Lung (tissue), 12 donors: Measurements from ENCODE around the gene CHIC1. TPM values are rescaled to one million over a fixed set of nuclear protein-coding genes. Genes with fewer than 3 reads are reported as not detected.
"Not testable (repeated sequence)": the region's sequence is repeated elsewhere in the genome, so short reads cannot be mapped to it uniquely, and the experiment has no call there.

ENCODE experiments used
- ATAC-seq: fragments of 200-7000 bp; cut with Tn5 transposase; one replicate; pipeline ENCODE4 v1.9.1; 2020; ENCODE audit warnings: moderate number of reproducible peaks; ENCODE audit not compliant: insufficient read depth, low FRiP score
- DNase-seq, 3 donors: peaks; one replicate each; pipeline ENCODE4 v3.0.0-alpha.2; 2013 to 2017
- H3K27ac ChIP-seq, 2 donors: one replicate each; pipeline ENCODE4 v1.5.1; 2013; ENCODE audit warnings: mild to moderate bottlenecking in 2 of 2, moderate library complexity in 2 of 2, control low read depth in 1 of 2, inconsistent platforms in 1 of 2, low read depth in 1 of 2, low read length in 1 of 2
- H3K27me3 ChIP-seq, 3 donors: one replicate each; pipeline ENCODE4 v1.5.1; 2013; ENCODE audit warnings: low read length in 2 of 3; ENCODE audit not compliant: control insufficient read depth in 3 of 3, insufficient read depth in 3 of 3
- H3K36me3 ChIP-seq, 4 donors: one replicate each; pipeline ENCODE4 v1.5.1; 2013; ENCODE audit warnings: low read length in 4 of 4, mild to moderate bottlenecking in 1 of 4, moderate library complexity in 1 of 4; ENCODE audit not compliant: control insufficient read depth in 4 of 4, insufficient read depth in 4 of 4
- H3K4me1 ChIP-seq, 5 donors: one replicate each; pipeline ENCODE4 v1.5.1; 2013; ENCODE audit warnings: low read length in 5 of 5, mild to moderate bottlenecking in 2 of 5, moderate library complexity in 1 of 5; ENCODE audit not compliant: control insufficient read depth in 5 of 5, insufficient read depth in 5 of 5
- H3K4me3 ChIP-seq: one replicate; pipeline ENCODE4 v1.5.1; 2013; ENCODE audit warnings: mild to moderate bottlenecking, control low read depth, moderate library complexity
- H3K9ac ChIP-seq, 2 donors: one replicate each; pipeline ENCODE4 v1.5.1; 2013; ENCODE audit warnings: low read length in 2 of 2, control low read depth in 1 of 2; ENCODE audit not compliant: insufficient read depth in 1 of 2
- H3K9me3 ChIP-seq, 4 donors: one replicate each; pipeline ENCODE4 v1.5.1; 2013; ENCODE audit warnings: low read length in 3 of 4, mild to moderate bottlenecking in 1 of 4, moderate library complexity in 1 of 4; ENCODE audit not compliant: control insufficient read depth in 4 of 4, insufficient read depth in 3 of 4
- CTCF ChIP-seq: IDR thresholded peaks from 2 replicates; pipeline ENCODE4 v1.5.1; 2012; ENCODE audit warnings: mild to moderate bottlenecking; ENCODE audit errors: control extremely low read depth, extremely low read depth
- WGBS, 2 donors: extraction: QIAGEN DNeasy Blood & Tissue Kit; methylation state at CpG; one replicate each; pipeline ENCODE4 v1.1.7; 2013; 5-methylcytosine and 5-hydroxymethylcytosine counted together
- polyA plus RNA-seq, 2 donors: library from polyadenylated mRNA; stranded (reverse); fragments of 200-250 nt; gene quantifications; one replicate each; pipeline ENCODE4 v1.2.1, GENCODE V29; 2013
- total RNA-seq, 2 donors: library from RNA; depleted of rRNA in 1 of 2; stranded (reverse); fragments of >200 nt in 1 of 2; gene quantifications; one replicate each; pipeline ENCODE4 v1.2.1, GENCODE V29; 2014 to 2021
- donor health status: control.
- donor health status: control.
- donor health status: Bipolar disorder and iron deficiency.
- donor health status: healthy.
- donor health status: DM: yes; HTN: yes; CAD: no.

The CHIC1 gene
- total and polyA plus RNA-seq, 4 donors, result 2.0 to 14.3 (median 4.4) TPM

GRCh38 chrX:73581002-73581628 lies 18.1 kb downstream of the CHIC1 start:
- no peaks in the 10 kb centered on the region for H3K9me3 ChIP-seq
- H3K36me3 ChIP-seq, result no peaks in the 10 kb centered on the region
- ATAC-seq (no peak), DNase-seq (no peak)
- H3K4me3 ChIP-seq, result no peak overlapping the region
- no peak overlapping the region for H3K9ac ChIP-seq
- H3K27me3 ChIP-seq, result peaks cover 0 to 2% (median 0%) of the 10 kb centered on the region in 3 donors
- no peak overlapping the region for H3K27ac ChIP-seq
- H3K4me1 ChIP-seq, result no peaks in the 10 kb centered on the region
- WGBS, 2 donors, result 27 to 44% methylated on average over 3 of the region's 3 CpGs
- TF ChIP-seq CTCF, result no peak

- WGBS, 2 donors, result 98 to 100% methylated on average over 1 of the region's 1 CpG
- H3K27me3 ChIP-seq, H3K9me3 ChIP-seq, H3K27ac ChIP-seq, DNase-seq, H3K9ac ChIP-seq, H3K4me1 ChIP-seq, H3K36me3 ChIP-seq, ATAC-seq, H3K4me3 ChIP-seq: not testable (repeated sequence)
These were observed 34.8 kb downstream of the CHIC1 start for GRCh38 chrX:73597758-73598157.

- Histone ChIP-seq H3K9me3 (peaks cover 0 to 10% (median 4%) of the 10 kb centered on the region in 4 donors), H3K27ac (no peak overlapping the region), H3K36me3 (no peaks in the 10 kb centered on the region), H3K9ac (no peak overlapping the region), H3K4me3 (no peak overlapping the region), H3K27me3 (no peaks in the 10 kb centered on the region), H3K4me1 (no peaks in the 10 kb centered on the region)
- no peak for DNase-seq
- 82 to 96% methylated on average over 3 of the region's 3 CpGs for WGBS, 2 donors
- no peak for TF ChIP-seq CTCF
- no peak for ATAC-seq
These were observed 52.0 kb downstream of the CHIC1 start for GRCh38 chrX:73615022-73615421.

- H3K9ac ChIP-seq, H3K36me3 ChIP-seq, ATAC-seq, H3K27me3 ChIP-seq, H3K4me3 ChIP-seq, DNase-seq, H3K4me1 ChIP-seq, H3K27ac ChIP-seq: not testable (repeated sequence)
- 96 to 100% methylated on average over 2 of the region's 2 CpGs for WGBS, 2 donors
- peaks cover 0 to 19% (median 3%) of the 10 kb centered on the region in 4 donors for H3K9me3 ChIP-seq
These were observed 78.7 kb downstream of the CHIC1 start for GRCh38 chrX:73641669-73642068.
